CD4-positive, alpha-beta T cell treated with Interleukin-4 for 1 hour (primary cell): ENCODE results near the gene PLSCR4.
"Not testable (repeated sequence)": the region's sequence is repeated elsewhere in the genome, so short reads cannot be mapped to it uniquely, and the experiment has no call there.

Experiments used
- DNase-seq, 2 donors: peaks; one replicate each; pipeline ENCODE4 v3.0.0-alpha.2; 2020 to 2022

PLSCR4 gene

DNA sequence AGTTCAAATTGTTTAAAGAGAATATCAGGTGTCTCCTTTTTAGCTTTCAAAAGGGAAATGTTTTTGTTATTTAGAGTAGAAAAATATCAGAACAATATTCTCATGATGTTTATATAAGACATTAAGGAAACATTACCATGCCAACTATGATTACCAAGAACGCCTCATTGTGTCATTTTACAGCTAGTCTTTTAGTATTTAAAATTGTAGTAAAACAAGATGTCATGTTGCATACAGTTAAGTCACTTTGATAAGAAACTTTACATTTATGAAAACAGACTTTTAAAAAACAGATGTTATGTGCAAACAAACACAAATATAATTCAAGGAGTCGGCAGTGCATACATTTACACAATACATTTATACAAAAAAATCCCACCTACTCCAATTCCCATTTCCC, 4.4 kb downstream of the PLSCR4 start:
- DNase-seq = no peak

DNA sequence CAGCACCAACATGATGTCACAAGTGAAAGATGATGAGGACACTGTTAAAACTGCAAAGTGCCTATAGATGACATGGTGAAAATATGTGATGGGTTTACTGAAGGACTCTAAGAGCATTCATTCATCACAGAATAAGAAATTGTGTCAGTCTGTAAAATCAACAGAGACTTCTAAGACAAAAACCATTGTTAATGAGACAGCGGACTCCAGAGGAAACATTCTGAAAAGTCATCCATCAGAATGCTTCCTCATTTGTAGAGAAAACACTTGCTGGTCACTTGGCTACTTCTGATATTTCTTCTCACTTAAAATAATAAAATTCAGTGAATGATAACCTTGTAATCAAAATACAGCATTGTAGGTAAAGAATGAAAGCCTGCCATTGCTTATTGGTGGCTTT, 7.3 kb downstream of the PLSCR4 start:
- no peak for DNase-seq

DNA sequence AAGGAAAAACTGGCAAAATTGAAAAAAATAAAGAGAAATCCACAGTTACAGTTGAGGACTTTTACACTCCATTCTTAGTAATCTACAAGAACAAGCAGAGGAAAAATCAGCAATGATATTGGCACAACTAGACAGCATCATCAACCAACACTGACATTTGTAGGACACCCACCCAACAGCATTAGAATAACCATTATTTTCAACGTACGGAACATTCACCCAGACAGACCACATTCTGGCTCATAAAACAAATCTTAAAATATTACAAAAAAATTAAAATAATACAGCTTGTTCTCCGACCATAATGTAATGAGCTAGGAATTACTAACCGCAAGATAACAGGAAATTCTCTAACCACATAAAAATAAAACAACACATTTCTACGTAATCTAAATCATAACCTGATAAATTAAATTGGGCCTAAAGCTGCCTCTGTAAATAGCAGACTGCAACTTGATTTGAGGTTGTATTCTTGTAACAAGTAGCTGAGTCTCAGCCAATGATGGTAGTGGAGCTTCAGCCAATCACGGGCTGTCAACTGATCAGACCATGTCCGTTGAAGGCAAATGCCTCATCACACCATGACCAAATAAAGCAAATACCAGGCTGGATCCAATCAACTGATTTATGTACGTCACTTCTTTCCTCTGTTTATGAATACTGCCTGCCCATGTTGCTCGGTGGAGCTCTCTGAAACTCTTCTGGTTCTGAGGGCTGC, 9.2 kb downstream of the PLSCR4 start:
- no peak for DNase-seq

DNA sequence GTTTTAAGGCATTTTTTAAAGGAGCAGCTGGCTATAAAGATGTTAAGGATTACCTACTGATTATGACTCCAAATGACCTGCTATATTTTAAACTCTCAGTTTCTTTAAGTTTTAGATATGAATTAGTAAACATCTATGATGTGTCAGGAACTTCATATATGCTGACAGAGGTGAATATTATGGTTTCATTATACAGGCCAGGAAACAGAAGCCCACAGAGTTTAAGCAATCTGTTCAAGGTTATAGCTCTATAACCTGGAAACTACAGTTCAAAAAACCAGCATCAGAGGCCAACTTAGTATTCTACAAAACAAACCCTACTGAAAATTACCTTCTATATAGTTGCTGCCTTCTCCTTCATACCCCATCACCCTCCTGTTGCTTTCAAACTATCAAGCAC, 17.4 kb downstream of the PLSCR4 start:
- DNase-seq = no peak

DNA sequence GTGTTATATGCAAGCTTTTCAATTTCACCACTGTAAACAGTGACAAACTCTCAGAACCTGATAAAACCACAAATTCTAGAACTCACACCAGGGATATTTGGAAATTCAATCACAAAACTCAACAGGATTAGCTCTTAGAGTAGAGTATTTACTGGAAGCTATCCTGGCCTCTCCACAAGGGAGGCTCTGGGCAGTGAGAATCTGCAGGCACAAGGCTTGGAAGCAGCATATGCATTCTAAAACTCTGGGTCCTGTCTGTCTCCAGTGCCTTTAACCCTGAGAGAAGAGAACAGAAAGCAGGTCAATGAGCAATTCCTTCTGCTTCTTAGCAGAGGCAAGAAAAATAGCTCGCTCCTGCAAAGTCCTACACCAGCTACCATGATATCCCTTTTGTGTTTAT, 23.4 kb downstream of the PLSCR4 start:
- no peak for DNase-seq

DNA sequence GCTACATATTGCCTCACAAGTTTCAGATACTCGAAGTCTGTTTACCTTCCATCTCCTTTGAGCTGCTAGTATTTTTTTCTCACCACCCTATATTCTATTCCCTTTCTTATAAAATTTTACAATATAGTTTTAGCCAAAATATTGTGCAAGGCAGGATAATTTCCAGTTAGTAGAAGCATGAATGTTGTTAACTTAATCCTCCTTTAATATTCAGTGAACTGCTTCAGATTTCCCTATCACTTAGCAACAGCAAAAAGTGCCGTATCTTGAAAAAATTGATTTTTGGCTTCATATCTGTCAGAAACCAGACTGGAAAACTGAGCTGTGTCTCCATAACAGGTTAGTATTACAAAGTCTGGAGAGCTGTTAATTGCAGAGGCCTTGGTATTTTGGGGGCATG, 24.0 kb downstream of the PLSCR4 start:
- DNase-seq = no peak

DNA sequence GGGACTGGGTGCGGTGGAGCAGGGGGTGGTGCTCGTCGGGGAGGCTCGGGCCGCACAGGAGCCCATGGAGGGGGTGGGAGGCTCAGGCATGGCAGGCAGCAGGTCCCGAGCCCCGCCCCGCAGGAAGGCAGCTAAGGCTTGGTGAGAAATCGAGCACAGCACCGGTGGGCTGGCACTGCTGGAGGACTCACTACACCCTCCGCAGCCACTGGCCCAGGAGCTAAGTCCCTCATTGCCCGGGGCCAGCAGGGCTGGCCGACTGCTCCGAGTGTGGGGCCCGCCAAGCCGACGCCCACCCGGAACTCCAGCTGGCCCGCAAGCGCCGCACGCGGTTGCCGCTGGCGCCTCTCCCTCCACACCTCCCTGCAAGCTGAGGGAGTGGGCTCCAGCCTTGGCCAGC, 25.4 kb downstream of the PLSCR4 start:
- DNase-seq = not testable (repeated sequence)

DNA sequence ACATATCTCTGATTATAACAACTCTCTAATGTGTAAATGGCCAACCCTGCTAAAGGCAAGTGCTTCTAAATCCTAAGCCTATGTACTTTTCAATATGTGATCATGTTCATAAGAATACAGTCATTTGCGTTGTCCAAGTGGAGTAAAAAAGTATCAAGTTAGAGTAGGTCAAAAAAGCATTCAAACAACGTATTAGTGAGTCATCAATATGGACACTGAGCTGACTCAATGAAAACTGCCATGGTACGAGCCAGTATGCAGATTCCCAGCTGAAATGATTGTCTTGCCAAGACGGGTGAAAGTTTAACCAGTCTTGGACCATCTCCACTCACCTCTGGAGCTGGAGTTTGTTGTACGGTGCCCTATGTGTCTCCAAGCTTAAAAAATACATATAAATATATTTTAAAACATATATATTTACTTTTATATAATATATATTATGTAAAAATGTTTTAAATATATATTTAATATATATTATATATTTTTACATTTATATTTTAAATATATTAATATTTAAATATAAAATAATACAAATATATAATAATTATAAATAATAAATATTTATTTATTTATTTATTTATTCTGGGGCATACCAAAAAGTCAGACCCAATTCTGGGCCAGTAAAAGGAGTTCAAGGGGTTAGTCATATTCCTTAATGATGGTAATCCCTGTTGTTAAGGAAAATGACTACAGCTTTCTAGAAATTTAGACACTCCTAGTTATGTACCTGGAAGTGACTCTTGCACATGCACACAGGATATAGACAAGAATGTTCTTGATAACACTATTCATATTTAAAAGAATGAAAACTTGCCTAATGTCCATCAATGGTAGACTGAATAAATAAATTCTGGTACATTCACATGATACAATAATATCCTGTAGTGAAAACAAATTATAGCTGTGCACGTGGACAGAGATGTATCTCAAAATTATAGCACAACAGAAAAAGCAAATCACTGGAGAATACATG, 27.2 kb downstream of the PLSCR4 start:
- no peak for DNase-seq

DNA sequence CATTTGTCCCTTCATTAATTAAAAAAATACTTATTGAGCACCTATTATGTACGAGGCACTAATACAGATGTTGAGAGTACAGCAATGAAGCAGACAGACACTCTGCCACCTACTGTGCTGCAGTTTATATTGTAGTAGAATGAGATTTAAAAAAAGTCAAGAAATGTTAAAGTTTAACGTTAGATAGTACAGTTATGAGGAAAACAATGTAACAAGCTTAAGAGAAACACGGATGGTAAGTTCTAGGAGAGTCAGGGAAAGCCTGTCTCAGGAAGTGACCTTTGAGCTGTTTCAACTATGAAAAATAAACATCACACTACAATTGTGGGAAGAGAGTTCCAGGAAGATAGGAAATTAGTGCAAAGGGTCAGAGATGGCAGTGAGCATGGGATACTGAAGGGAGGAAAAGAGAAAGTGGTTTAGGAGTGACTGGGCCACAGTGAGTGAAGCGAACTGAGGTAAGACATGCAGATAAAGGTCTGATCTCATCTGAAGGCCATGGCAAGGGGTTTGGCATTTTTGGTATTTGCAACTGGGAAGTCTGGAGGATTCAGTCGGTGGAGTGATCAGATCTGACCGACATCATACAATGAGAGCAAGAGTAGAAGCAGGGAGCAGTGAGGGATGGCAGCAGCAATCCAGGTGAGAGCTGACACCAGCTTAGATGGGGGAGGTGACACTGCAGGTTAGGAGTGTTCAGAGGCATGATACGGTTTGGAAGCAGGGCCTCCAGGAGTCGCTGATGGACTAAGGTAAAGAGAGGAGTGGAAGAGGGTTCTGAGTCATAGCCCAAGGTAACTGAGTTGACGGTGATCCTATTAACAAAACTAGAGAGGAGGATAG, 28.5 kb downstream of the PLSCR4 start:
- DNase-seq = no peak

DNA sequence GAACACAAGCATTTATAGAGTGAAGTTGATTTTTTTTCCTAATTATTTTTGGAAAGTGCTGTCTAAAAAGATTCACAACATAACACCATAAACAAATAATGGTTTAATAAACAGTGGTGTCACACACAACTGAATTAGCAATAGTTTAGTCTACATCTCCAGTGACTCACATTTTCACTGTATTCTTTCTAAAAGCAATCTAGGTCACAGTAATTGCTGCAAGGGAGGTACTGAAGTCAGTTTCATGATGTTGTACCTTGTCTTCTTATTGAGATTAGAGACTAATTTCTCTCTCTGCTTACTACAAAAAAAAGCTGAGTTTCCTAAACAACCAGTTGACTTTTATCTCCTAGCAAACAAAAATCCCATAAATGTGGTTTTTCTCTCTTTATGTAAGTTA, 29.6 kb downstream of the PLSCR4 start:
- DNase-seq = no peak

DNA sequence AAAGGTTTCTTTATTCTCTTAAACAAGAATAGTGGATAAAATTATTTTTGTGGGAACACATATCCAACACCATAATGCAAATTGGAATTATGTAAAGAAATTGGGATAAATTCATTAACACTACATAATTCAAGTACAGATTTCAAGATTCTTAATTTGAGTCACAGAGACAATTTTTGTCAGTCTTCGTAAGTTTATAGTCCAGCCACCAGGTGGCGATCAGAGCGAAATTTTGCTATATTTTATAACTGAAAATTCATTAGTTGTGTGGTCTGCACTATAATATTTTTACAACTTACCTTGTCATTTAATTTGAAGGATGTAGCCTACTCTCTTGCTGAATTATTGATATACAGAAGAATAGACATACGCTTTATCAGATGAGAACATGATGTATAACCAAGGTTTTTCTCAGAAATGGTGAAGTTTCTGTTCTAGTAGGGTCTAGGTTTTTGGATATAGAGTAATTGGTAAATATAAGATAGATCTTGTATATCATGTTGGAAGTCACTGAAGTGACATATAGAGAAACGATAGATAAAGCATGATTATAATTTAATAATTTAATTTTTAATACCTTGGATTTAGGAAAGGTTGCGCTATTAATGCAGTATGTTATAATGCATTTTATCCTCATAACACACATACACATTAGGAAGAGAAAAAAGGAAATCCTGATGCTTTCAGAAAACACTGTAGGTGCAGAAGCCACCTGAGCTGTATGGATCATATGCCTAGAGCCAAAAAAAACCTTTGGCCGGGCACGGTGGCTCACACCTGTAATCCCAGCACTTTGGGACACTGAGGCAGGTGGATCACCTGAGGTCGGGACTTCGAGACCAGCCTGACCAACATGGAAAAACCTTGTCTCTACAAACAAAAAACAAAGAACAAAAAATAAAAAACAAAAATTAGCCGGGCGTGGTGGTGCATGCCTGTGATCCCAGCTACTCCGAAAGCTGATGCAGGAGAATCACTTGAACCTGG, 31.7 kb downstream of the PLSCR4 start:
- peak; percentile 11 to 25 for DNase-seq

DNA sequence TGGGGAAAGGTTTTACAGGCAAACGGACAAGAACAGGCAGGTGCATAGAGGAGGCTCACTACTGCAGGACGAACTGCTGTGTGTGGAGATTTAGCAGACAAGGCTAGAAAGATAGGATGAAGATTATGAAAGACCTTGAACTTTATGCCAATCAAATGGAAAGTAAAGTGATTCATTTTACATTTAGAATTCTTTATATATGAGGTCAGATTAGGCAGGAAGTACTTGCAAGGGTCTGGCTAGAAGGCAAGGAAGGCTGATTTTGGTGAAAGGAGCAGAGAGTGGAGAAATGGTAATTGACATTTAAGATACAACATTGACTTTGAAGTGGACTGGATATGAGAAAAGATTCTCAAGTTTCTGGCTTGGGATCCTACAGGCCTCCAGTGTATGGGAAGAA, 33.6 kb downstream of the PLSCR4 start:
- DNase-seq = no peak

DNA sequence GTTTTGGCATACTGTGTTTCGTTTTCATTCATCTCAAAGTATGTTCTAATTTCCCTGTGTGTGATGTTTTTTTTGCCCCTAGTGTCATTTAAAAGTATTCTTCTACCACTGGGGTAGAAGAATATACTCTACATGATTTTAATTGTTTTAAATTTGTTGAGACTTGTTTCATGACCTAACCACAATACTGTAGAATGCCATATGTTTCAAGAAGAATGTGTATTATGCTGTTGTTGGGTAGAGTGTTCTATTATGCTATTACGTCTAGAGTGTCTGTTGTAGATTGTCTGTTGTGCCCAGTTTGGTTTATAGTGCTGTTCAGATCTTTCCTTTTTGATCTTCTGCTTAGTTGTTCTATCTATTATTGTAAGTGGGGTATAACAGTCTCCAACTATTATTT, 36.4 kb downstream of the PLSCR4 start:
- no peak for DNase-seq

DNA sequence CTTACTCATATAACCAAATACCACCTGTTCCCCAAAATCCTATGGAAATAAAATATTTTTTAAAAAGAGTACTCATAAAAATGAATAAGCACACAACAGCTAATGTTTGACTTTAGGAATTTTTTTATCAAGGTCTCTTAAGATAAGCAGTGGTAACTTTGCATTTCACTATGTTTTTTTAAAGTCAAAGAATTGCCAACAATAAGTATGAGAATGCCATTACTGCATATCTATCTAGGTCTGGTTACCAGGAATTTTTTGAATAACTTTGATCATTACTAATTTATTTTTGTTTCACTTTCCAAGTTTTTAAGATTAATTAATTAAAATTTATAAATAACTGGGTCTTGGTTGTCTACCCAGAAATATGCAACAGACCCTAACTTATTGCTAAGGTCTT, 41.5 kb downstream of the PLSCR4 start:
- no peak for DNase-seq

DNA sequence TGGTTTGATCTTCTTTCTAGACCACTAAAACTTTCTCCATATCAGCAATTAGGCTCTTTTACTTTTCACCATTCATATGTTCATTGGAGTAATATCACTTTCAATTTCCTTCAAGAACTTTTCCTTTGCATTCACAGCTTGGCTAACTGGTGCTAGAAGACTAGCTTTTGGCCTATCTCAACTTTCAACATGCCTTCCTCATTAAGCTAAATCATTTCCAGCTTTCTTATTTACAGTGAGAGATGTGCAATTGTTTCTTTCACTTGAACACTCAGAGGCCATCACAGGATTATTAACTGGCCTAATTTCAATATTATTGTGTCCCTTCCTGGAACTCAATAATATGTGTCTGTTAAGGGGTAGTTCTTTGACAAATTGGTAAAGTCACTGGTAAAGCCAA, 47.1 kb downstream of the PLSCR4 start:
- no peak for DNase-seq

DNA sequence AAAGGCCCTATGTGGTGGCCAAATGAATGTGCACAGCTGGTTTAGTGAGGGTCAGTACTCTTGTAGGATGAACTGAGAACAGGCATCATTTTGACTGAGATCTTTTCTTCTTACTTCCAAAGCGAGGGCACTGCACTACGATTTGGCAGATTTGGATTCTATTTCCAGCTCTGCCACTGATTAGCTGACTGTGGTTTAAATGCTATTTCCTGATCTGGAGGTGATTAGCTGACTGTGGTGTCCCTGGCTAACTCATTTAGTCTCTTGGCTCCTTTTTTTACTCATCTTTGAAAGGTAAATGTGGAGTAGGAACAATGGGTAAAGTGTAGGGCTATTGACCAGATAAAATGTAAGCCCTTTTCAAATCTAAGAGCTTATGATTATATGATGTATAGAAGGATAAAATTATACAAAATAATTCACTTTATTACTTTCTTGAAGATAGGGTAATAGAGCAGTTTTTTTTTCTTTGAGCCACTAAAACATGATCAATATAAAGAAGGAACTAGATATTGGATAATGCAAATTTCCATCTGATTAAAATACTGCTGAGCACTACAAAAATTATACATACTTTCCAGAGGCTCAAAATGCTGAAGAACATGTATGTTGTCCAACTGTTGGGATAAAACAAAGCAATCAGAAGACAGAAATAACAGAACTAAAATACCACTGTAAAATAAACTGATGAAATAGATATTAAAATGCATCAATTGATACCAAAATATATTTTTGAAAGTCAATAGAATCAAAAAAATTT, 50.3 kb downstream of the PLSCR4 start:
- DNase-seq = no peak

DNA sequence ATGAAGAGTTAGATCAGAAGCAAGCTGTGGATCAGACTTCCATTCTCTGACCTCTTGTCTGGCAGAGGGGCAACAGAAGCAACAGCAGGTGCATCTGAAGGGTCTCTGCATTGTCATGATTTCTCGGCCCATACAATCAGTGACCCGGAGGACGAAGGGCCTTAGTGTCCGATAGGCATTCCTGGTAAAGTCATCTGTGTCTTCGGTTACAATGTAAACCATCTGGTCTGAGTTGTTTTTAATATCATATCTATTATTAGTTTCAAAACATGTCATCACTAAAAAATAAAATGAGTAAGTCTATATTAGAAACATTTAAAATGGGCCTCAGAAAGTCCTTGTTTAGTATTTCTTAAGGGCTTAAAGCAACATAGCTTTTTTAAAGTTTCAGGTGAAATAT, 51.1 kb downstream of the PLSCR4 start:
- no peak for DNase-seq

DNA sequence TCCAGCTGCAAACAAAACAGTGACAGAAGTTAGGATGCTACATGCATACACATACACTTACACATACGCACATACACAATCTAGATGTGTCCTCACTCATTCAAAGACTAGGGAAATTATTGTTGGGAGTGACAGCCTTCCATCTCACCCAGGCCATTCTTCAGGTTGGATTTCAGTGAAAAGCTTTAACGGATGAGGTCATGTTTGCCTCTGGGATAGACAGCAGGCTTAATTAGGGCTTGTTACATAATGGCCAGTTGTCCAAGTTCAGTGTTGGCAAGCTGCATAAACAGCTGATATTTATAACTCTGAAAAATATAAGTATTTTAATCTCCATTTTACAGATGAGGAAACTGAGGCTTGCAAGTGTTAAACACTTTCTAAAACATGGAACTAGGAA, 54.1 kb downstream of the PLSCR4 start:
- DNase-seq = no peak

DNA sequence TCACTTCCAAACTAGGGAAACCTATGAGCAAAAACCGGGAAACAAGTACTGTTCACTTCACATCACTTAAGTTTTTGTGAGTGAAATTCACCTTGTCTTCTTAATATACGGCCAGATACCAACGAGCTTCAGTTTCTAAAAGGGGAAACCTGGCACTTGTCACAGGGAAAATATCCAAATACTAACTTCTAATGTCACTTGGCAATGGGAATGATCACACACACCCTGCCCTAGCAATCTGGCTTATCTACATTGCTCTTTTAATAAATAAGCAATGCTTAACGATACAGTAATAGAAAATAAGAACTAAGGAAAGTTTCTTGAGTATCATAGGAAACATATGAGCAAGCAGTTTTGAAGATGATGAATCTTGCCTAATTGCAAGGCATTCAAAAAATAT, 55.3 kb downstream of the PLSCR4 start:
- no peak for DNase-seq

DNA sequence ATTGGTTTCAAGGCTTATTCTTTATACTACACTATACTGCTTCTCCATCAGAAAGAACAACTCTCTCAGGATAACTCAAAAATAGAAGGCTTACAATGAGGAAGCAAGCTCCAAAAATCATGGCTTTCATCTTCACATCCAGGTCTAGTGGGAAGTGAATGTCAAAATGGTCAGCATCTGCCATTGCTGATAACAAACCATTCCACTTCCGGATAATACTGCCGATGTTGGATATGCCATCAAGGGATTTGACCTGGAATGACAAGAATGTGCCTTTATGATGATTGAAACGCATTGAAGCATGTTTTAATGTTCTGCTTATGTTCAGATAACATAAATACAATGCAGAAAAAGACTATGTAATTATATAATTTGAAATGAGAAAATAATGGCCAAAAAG, 55.9 kb downstream of the PLSCR4 start:
- no peak for DNase-seq

DNA sequence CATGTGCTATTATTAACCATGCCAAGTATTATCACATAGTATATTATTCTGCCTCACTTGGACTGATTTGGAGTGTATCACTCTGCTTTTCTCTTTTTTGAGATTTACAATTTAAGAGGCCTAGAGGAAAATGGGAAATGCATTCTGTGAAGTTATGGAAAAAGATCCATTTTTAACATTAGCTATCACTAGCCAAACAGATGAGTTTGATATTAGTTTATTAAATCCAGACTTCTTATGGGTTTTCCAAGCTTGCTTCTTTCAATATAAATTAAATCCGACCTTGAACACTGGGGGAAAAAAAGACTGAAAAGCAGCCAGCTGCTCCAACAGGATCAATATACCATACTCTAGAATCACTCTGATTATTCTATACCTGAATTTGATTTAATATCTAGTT, 59.9 kb downstream of the PLSCR4 start:
- DNase-seq = no peak
